GM12891 (cell line): ENCODE results near the gene WAC.
"Not testable (repeated sequence)": the region's sequence is repeated elsewhere in the genome, so short reads cannot be mapped to it uniquely, and the experiment has no call there.

Experiments used
- DNase-seq: peaks from one replicate; pipeline ENCODE4 v3.0.0; 2011; ENCODE audit warnings: low spot score; ENCODE audit not compliant: insufficient read length
- FAIRE-seq: peaks from 2 replicates; lab custom pipeline; 2011; peaks lifted over from hg19 to GRCh38; lab: Jason Lieb, UNC
- PAX5 ChIP-seq: IDR thresholded peaks from 2 replicates; pipeline ENCODE4 v1.6.1; 2011; ENCODE audit warnings: low read length, moderate library complexity, mild to moderate bottlenecking; ENCODE audit not compliant: insufficient read depth, severe bottlenecking
- POLR2A ChIP-seq: IDR thresholded peaks from 2 replicates; pipeline ENCODE4 v1.6.1; 2011; ENCODE audit warnings: low read depth, low read length, control low read depth
- POLR2AphosphoS5 ChIP-seq: IDR thresholded peaks from 2 replicates; pipeline ENCODE4 v1.6.1; 2011; ENCODE audit warnings: low read depth, low read length, control low read depth
- POU2F2 ChIP-seq: IDR thresholded peaks from 2 replicates; pipeline ENCODE4 v1.6.1; 2011; ENCODE audit warnings: low read depth, mild to moderate bottlenecking, control low read depth, low read length, moderate library complexity
- SPI1 ChIP-seq: IDR thresholded peaks from 2 replicates; pipeline ENCODE4 v1.6.1; 2011; ENCODE audit warnings: low read depth, low read length, control low read depth
- TAF1 ChIP-seq: IDR thresholded peaks from 2 replicates; pipeline ENCODE4 v1.6.1; 2011; ENCODE audit warnings: low read depth, low read length, control low read depth

Gene WAC

DNA sequence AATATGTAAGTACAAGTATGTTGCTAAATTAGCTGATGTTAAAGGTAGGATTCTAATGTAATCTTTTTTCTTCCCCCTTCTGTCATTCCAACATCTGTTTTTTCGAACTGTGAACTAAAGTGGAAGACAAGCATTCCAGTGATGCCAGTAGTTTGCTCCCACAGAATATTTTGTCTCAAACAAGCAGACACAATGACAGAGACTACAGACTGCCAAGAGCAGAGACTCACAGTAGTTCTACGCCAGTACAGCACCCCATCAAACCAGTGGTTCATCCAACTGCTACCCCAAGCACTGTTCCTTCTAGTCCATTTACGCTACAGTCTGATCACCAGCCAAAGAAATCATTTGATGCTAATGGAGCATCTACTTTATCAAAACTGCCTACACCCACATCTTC, 62.7 kb downstream of the WAC start:
- no peak for TF ChIP-seq SPI1
- no peak for TF ChIP-seq PAX5
- TF ChIP-seq TAF1: no peak
- no peak for DNase-seq
- FAIRE-seq: no peak

DNA sequence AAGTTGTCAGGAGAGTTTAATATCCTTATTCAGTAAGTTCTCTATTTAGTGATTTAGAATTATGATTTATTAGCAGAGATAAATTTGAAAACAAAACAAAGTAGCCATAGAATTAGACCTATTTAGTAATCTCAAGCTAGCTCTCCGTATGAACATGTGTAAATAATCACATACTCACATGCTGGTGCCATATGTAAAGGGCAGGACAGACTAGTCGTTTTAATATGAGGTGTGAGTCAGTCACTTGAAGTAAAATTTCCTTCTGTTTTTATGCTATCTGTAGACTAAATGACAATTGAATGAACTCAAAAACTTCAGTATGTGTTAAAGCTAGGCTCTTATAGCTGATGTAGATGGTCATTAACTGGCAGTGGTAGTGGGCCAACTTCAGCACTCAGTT, 67.1 kb downstream of the WAC start:
- DNase-seq (no peak), FAIRE-seq (no peak)
- no peak for TF ChIP-seq POLR2AphosphoS5
- TF ChIP-seq PAX5: no peak
- no peak for TF ChIP-seq POLR2A
- TF ChIP-seq SPI1: no peak
- no peak for TF ChIP-seq TAF1
- no peak for TF ChIP-seq POU2F2

DNA sequence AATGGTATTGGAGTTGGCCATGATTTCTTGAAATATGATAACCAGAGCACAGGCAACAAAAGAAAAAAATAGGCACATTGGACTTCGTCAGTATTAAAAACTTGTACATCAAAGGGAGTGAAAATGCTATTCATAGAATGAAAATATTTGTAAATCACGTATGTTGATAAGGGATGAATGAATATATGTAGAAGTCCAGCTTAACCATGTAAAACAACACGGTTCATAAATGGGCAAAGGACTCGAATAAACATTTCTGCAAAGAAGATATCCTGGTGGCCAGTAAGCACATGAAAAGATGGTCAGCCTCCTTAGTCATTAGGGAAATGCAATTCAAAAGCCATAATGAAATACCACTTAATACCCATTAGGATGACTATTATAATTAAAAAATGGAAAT, 68.1 kb downstream of the WAC start:
- FAIRE-seq (peak; percentile 5), DNase-seq (no peak)
- TF ChIP-seq POLR2A: no peak
- no peak for TF ChIP-seq POU2F2

DNA sequence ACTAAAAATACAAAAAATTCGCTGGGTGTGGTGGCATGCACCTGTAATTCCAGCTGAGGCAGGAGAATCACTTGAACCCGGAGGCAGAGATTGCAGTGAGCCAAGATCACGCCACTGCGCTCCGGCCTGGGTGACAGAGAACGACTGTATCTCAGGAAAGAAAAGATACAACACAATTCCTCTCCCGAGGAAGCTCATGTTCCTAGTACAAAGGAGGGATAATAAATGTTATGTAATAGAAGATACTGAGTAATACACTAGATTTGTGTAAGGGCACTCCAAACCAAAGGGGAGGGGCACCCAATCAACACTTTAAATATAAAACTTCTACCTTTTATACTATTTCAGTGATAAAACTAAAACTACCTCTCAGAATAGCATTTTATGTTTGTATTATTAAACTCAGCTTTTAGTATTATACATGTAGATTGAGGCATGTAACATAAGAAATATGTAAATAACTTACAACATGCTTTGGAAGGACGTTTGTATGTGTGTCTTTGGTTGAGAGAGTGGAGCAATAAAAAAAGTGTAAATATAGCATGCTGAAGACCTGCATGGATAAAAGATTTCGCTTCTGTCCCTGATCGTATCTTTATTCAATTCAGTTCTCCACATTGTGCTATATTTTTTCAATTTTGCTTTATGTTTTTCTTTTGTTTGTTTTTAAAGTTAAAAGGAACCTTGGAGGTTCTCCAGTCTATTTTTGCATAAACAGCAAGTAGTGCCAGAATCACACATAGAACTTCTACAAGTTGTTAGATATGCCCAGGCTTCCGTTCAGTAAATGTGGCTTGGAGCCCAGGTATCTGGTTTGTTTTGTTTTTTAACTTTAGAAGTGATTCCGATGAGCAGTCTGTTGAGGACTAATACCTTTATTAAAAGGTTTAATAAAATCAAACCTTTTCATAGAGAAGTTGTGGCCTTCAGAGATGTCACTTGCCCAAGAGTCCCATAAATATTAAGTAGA, 71.9 kb downstream of the WAC start:
- DNase-seq (no peak), FAIRE-seq (no peak)
- TF ChIP-seq POLR2AphosphoS5 (no peak), POU2F2 (no peak), SPI1 (no peak), POLR2A (no peak), TAF1 (no peak), PAX5 (no peak)

DNA sequence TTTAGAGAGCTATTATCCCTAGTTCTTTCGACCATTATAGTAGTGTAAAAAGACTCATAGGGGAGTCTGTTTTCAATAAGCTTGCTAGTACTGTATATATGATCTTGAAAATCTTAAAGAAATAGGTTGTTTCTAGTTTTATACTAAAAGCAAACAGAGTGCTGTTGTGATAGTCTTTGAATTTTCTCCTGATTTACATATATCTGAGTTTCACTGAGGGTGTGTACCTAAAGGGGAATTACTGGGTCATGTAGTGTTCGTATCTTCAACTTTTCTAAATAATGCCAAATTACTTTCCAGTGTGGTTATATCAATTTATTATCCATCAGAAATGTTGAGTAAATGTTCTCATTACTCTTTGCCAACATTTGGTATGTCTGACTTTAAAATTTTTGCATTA, 73.7 kb downstream of the WAC start:
- FAIRE-seq (peak; percentile 5), DNase-seq (no peak)
- no peak for TF ChIP-seq POLR2AphosphoS5
- no peak for TF ChIP-seq SPI1
- TF ChIP-seq PAX5: no peak
- no peak for TF ChIP-seq TAF1
- no peak for TF ChIP-seq POLR2A
- TF ChIP-seq POU2F2: no peak

DNA sequence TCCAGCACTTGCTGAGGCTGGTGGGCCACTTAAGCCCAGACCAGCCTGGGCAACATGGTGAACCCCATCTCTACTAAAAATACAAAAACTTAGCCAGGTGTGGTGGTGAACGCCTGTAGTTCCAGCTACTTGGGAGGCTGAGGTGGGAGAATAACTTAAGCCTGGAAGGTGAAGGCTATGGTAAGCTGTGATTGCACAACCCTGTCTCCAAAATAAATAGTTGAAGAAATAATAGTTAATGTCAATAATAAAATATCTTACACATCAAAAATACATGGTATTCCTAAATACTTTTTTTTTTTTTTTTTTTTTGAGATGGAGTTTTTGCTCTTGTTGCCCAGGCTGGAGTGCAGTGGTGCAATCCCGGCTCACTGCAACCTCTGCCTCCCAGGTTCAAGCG, 76.7 kb downstream of the WAC start:
- not testable (repeated sequence) for FAIRE-seq, DNase-seq

DNA sequence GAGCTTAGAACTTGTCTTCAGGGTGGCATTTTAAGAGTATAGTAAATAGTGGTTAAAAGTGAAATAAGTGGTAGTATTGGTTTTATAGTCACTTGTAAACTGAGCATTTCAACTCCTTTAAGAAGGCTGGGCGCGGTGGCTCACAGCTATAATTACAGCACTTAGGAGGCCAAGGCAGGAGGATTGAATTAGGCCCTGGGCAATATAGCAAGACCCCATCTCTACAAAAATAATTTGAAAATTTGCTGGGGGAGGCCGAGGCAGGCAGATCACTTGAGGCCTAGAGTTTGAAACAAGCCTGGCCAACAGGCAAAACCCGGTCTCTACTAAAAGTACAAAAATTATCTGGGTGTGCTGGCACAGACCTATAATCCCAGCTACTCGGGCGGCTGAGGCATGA, 80.0 kb downstream of the WAC start:
- TF ChIP-seq SPI1 (no peak), TAF1 (no peak), POLR2A (no peak), POLR2AphosphoS5 (no peak), POU2F2 (no peak), PAX5 (no peak)
- DNase-seq (no peak), FAIRE-seq (no peak)

DNA sequence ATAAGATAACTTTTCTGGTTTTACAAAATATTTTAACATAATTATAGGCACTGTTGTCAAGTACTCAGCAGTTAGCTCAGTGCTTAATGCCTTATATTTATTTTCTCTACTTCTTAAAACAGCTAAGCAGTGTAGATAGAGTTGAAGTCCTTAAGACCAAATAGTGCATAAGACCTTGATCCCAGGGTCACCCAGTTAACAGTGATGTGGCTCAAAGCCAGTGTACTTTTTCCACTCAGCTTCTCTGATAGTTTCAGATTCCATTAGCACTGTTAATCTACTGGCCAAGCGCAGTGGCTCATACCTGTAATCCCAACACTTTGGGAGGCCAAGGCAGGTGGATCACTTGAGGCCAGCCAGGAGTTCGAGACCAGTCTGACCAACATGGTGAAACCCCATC, 83.6 kb downstream of the WAC start:
- FAIRE-seq: no peak
- no peak for DNase-seq
- no peak for TF ChIP-seq POLR2AphosphoS5
- TF ChIP-seq TAF1: no peak
- TF ChIP-seq POLR2A: no peak
- no peak for TF ChIP-seq SPI1
- TF ChIP-seq POU2F2: no peak
- no peak for TF ChIP-seq PAX5

DNA sequence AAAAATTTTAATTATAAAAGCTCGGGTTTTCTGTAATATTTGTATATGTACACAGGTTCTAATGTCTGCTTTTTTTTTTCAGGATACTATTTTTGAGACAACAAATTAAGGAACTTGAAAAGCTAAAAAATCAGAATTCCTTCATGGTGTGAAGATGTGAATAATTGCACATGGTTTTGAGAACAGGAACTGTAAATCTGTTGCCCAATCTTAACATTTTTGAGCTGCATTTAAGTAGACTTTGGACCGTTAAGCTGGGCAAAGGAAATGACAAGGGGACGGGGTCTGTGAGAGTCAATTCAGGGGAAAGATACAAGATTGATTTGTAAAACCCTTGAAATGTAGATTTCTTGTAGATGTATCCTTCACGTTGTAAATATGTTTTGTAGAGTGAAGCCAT, 86.5 kb downstream of the WAC start:
- TF ChIP-seq POU2F2 (no peak), SPI1 (no peak), PAX5 (no peak), POLR2A (no peak), TAF1 (no peak), POLR2AphosphoS5 (no peak)
- FAIRE-seq (no peak), DNase-seq (no peak)

DNA sequence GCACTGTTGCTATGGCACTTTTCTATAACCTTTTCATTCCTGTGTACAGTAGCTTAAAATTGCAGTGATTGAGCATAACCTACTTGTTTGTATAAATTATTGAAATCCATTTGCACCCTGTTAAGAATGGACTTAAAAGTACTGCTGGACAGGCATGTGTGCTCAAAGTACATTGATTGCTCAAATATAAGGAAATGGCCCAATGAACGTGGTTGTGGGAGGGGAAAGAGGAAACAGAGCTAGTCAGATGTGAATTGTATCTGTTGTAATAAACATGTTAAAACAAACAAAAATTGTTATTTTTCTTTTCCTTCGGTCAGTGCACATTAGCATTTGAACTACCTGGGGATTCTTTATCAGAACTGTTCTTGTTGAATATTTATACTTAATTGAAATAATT, 87.3 kb downstream of the WAC start:
- no peak for TF ChIP-seq TAF1
- TF ChIP-seq SPI1: no peak
- TF ChIP-seq POU2F2: no peak
- TF ChIP-seq POLR2A: no peak
- no peak for TF ChIP-seq POLR2AphosphoS5
- no peak for TF ChIP-seq PAX5
- no peak for DNase-seq
- peak; percentile 26 for FAIRE-seq

DNA sequence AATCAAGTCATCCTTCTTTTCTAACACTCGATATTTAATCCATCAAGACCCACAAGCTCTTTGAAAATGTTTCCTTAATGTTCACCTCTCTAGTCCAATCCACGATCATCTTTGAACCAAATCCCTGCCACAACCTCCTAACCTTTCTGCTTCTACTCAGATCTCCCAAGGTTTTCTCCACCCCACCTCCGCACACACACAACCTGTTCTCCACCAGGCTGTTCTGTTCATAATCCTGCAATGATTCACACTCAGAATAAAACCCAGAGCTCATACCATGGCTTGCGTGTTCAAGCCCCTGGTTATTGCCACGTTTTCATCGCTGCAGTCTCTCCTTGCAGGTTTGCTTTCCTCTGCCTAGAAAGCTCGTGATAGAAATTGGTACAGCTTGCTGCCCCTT, 90.6 kb downstream of the WAC start:
- no peak for FAIRE-seq
- DNase-seq: no peak
- no peak for TF ChIP-seq POLR2A
- no peak for TF ChIP-seq POLR2AphosphoS5
- TF ChIP-seq POU2F2: no peak
- no peak for TF ChIP-seq TAF1
- TF ChIP-seq PAX5: no peak
- no peak for TF ChIP-seq SPI1
